HEK293 (cell line): ENCODE results near the gene CDH24.

Source experiments
- BCL11A ChIP-seq: fragments of 450-650 bp; formaldehyde crosslinking; IDR thresholded peaks from 2 replicates; pipeline ENCODE4 v1.5.1; 2016; ENCODE audit warnings: low read depth, missing biosample characterization, missing genetic modification characterization
- ZBTB17 ChIP-seq: fragments of 450-650 bp; formaldehyde crosslinking; IDR thresholded peaks from 2 replicates; pipeline ENCODE4 v1.5.1; 2016; ENCODE audit warnings: missing biosample characterization, missing genetic modification characterization
- ZEB2 ChIP-seq: fragments of 450-650 bp; formaldehyde crosslinking; IDR thresholded peaks from 2 replicates; pipeline ENCODE4 v1.5.1; 2016; ENCODE audit warnings: missing biosample characterization, missing genetic modification characterization
- ZNF10 ChIP-seq: fragments of 450-650 bp; formaldehyde crosslinking; IDR thresholded peaks from 2 replicates; pipeline ENCODE4 v1.5.1; 2017; ENCODE audit warnings: missing biosample characterization, missing genetic modification characterization
- ZNF174 ChIP-seq: fragments of 450-650 bp; formaldehyde crosslinking; IDR thresholded peaks from 2 replicates; pipeline ENCODE4 v1.5.0; 2017; ENCODE audit warnings: missing biosample characterization, mild to moderate bottlenecking, missing genetic modification characterization
- ZNF184 ChIP-seq: fragments of 450-650 bp; IDR thresholded peaks from 2 replicates; pipeline ENCODE4 v1.5.1; 2018; ENCODE audit warnings: missing biosample characterization, mild to moderate bottlenecking, missing genetic modification characterization
- ZNF266 ChIP-seq: fragments of 450-650 bp; formaldehyde crosslinking; IDR thresholded peaks from 2 replicates; pipeline ENCODE4 v1.5.1; 2016; ENCODE audit warnings: missing biosample characterization, missing genetic modification characterization, low read depth
- ZNF561 ChIP-seq: fragments of 450-650 bp; IDR thresholded peaks from 2 replicates; pipeline ENCODE4 v1.5.1; 2018; ENCODE audit warnings: missing biosample characterization, missing genetic modification characterization, borderline replicate concordance
- ZNF660 ChIP-seq: fragments of 450-650 bp; IDR thresholded peaks from 2 replicates; pipeline ENCODE4 v1.5.1; 2018; ENCODE audit warnings: missing biosample characterization, mild to moderate bottlenecking, missing genetic modification characterization
- ZNF768 ChIP-seq: fragments of 450-650 bp; formaldehyde crosslinking; IDR thresholded peaks from 2 replicates; pipeline ENCODE4 v1.5.1; 2018; ENCODE audit warnings: missing biosample characterization, mild to moderate bottlenecking, missing genetic modification characterization
- ZSCAN16 ChIP-seq: fragments of 450-650 bp; formaldehyde crosslinking; IDR thresholded peaks from 2 replicates; pipeline ENCODE4 v1.5.1; 2016; ENCODE audit warnings: missing biosample characterization, missing genetic modification characterization
- TF ChIP-seq, protein P1 (sequence below): fragments of 450-650 bp; formaldehyde crosslinking; IDR thresholded peaks from 2 replicates; pipeline ENCODE4 v1.5.1; 2016; ENCODE audit warnings: missing biosample characterization, missing genetic modification characterization
- TF ChIP-seq, protein P2 (sequence below): fragments of 450-650 bp; formaldehyde crosslinking; IDR thresholded peaks from 2 replicates; pipeline ENCODE4 v1.5.1; 2016; ENCODE audit warnings: missing biosample characterization, missing genetic modification characterization
- TF ChIP-seq, protein P3 (sequence below): fragments of 450-650 bp; formaldehyde crosslinking; IDR thresholded peaks from 2 replicates; pipeline ENCODE4 v1.5.1; 2017; ENCODE audit warnings: missing biosample characterization, missing genetic modification characterization

DNA sequence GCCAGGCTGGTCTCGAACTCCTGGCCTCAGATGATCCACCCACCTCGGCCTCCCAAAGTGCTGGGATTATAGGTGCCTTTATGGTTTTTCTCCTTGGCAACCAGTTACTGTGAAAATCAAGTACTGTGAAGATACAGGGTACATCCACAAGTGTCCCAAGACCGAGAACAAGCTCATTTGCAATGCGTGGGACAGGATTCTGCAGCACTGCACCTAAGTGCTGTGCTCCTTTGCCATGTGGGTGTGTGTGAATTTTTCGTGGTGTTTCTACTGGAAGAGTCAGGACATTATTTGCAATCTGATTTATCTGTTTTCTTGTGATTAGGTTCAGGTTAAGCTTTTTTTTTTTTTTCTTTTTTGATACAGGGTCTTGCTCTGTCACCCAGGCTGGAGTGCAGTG lies 40.2 kb downstream of the CDH24 start:
- no peak for TF ChIP-seq ZNF768 (tag by site-specific recombination)
- TF ChIP-seq, protein P1, sequence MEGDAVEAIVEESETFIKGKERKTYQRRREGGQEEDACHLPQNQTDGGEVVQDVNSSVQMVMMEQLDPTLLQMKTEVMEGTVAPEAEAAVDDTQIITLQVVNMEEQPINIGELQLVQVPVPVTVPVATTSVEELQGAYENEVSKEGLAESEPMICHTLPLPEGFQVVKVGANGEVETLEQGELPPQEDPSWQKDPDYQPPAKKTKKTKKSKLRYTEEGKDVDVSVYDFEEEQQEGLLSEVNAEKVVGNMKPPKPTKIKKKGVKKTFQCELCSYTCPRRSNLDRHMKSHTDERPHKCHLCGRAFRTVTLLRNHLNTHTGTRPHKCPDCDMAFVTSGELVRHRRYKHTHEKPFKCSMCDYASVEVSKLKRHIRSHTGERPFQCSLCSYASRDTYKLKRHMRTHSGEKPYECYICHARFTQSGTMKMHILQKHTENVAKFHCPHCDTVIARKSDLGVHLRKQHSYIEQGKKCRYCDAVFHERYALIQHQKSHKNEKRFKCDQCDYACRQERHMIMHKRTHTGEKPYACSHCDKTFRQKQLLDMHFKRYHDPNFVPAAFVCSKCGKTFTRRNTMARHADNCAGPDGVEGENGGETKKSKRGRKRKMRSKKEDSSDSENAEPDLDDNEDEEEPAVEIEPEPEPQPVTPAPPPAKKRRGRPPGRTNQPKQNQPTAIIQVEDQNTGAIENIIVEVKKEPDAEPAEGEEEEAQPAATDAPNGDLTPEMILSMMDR (tag by site-specific recombination), result no peak
- no peak for TF ChIP-seq ZNF184 (tag by site-specific recombination)
- TF ChIP-seq ZNF174 (tag by site-specific recombination), result no peak
- TF ChIP-seq ZNF266 (tag by site-specific recombination), result no peak
- TF ChIP-seq BCL11A (tag by site-specific recombination), result no peak
- TF ChIP-seq, protein P2, sequence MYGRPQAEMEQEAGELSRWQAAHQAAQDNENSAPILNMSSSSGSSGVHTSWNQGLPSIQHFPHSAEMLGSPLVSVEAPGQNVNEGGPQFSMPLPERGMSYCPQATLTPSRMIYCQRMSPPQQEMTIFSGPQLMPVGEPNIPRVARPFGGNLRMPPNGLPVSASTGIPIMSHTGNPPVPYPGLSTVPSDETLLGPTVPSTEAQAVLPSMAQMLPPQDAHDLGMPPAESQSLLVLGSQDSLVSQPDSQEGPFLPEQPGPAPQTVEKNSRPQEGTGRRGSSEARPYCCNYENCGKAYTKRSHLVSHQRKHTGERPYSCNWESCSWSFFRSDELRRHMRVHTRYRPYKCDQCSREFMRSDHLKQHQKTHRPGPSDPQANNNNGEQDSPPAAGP (tag by site-specific recombination), result no peak
- TF ChIP-seq ZBTB17 (tag by site-specific recombination), result no peak
- TF ChIP-seq, protein P3, sequence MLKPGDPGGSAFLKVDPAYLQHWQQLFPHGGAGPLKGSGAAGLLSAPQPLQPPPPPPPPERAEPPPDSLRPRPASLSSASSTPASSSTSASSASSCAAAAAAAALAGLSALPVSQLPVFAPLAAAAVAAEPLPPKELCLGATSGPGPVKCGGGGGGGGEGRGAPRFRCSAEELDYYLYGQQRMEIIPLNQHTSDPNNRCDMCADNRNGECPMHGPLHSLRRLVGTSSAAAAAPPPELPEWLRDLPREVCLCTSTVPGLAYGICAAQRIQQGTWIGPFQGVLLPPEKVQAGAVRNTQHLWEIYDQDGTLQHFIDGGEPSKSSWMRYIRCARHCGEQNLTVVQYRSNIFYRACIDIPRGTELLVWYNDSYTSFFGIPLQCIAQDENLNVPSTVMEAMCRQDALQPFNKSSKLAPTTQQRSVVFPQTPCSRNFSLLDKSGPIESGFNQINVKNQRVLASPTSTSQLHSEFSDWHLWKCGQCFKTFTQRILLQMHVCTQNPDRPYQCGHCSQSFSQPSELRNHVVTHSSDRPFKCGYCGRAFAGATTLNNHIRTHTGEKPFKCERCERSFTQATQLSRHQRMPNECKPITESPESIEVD (tag by site-specific recombination), result no peak
- TF ChIP-seq ZEB2, result no peak
- TF ChIP-seq ZSCAN16 (tag by site-specific recombination), result no peak
- no peak for TF ChIP-seq ZNF561 (tag by site-specific recombination)
- TF ChIP-seq ZNF660, result no peak
- TF ChIP-seq ZNF10 (tag by site-specific recombination), result no peak
